Activated CD8-positive, alpha-beta T cell treated with anti-CD3 and anti-CD28 coated beads for 36 hours (primary cell): ENCODE data around the gene BFSP1. TPM values are rescaled to one million over a fixed set of nuclear protein-coding genes. Genes with fewer than 3 reads are reported as not detected.

Source experiments
- ATAC-seq: fragments of 200-7000 bp; cut with Tn5 transposase; one replicate; pipeline ENCODE4 v1.10.0; 2021; ENCODE audit warnings: mild to moderate bottlenecking, moderate library complexity
- CTCF ChIA-PET: fragments of 350-600 bp; sonication (Branson Sonifier 250); formaldehyde crosslinking; loops from one replicate; lab custom pipeline; 2021; ENCODE audit warnings: antibody characterized with exemption; lab: Charles Lee
- POLR2A ChIA-PET: fragments of 350-600 bp; sonication (Branson Sonifier 250); formaldehyde crosslinking; loops from one replicate; lab custom pipeline; 2021; ENCODE audit warnings: antibody characterized with exemption; lab: Charles Lee
- DNase-seq: peaks from one replicate; pipeline ENCODE4 v3.0.0-alpha.2; 2020
- H3K27ac Mint-ChIP-seq: one replicate; pipeline ENCODE4 v1.8.0; 2021; ENCODE audit warnings: mild to moderate bottlenecking, mixed read lengths
- H3K27me3 Mint-ChIP-seq: one replicate; pipeline ENCODE4 v1.8.0; 2021; ENCODE audit warnings: mixed read lengths
- H3K36me3 Mint-ChIP-seq: one replicate; pipeline ENCODE4 v1.8.0; 2021; ENCODE audit warnings: low read depth, mixed read lengths
- H3K4me1 Mint-ChIP-seq: one replicate; pipeline ENCODE4 v1.8.0; 2021; ENCODE audit warnings: low read depth, mixed read lengths
- H3K4me3 Mint-ChIP-seq: one replicate; pipeline ENCODE4 v1.8.0; 2021; ENCODE audit warnings: mild to moderate bottlenecking, moderate library complexity, mixed read lengths
- H3K9me3 Mint-ChIP-seq: one replicate; pipeline ENCODE4 v1.8.0; 2021; ENCODE audit warnings: mixed read lengths
- intact Hi-C: fragments of 100-400 bp; cut with micrococcal nuclease; formaldehyde crosslinking; loops from one replicate; pipeline ENCODE4 v1.10.0; 2022
- total RNA-seq, 2 experiments: library from RNA; stranded (reverse); gene quantifications; one replicate each; pipeline ENCODE4 v1.2.3, GENCODE V29; 2021
- TF ChIP-seq, protein P1 (sequence below): fragments of 200-600 bp; IDR thresholded peaks from one replicate; pipeline ENCODE4 v1.8.0; 2022; ENCODE audit warnings: antibody characterized with exemption, mild to moderate bottlenecking

Gene BFSP1
- total RNA-seq, 2 experiments from 2014 or later: 0.18 TPM

GRCh38 chr20:17445543-17445942, 85.6 kb downstream of the BFSP1 start:
- no peak for ATAC-seq
- ChIA-PET CTCF (no interaction called here), POLR2A (no interaction called here)
- no peaks in the 10 kb centered on the region for H3K9me3 Mint-ChIP-seq
- TF ChIP-seq, protein P1, sequence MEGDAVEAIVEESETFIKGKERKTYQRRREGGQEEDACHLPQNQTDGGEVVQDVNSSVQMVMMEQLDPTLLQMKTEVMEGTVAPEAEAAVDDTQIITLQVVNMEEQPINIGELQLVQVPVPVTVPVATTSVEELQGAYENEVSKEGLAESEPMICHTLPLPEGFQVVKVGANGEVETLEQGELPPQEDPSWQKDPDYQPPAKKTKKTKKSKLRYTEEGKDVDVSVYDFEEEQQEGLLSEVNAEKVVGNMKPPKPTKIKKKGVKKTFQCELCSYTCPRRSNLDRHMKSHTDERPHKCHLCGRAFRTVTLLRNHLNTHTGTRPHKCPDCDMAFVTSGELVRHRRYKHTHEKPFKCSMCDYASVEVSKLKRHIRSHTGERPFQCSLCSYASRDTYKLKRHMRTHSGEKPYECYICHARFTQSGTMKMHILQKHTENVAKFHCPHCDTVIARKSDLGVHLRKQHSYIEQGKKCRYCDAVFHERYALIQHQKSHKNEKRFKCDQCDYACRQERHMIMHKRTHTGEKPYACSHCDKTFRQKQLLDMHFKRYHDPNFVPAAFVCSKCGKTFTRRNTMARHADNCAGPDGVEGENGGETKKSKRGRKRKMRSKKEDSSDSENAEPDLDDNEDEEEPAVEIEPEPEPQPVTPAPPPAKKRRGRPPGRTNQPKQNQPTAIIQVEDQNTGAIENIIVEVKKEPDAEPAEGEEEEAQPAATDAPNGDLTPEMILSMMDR: no peak
- no peak overlapping the region for H3K4me3 Mint-ChIP-seq
- no peak for DNase-seq
- no peaks in the 10 kb centered on the region for H3K36me3 Mint-ChIP-seq
- no peak overlapping the region for H3K27ac Mint-ChIP-seq
- intact Hi-C loops: no loop called here
- peaks cover 10% of the 10 kb centered on the region for H3K27me3 Mint-ChIP-seq
- no peaks in the 10 kb centered on the region for H3K4me1 Mint-ChIP-seq

GRCh38 chr20:17444091-17444490, 87.1 kb downstream of the BFSP1 start:
- Mint-ChIP-seq H3K4me1 (no peaks in the 10 kb centered on the region), H3K36me3 (no peaks in the 10 kb centered on the region), H3K27me3 (peaks cover 10% of the 10 kb centered on the region), H3K4me3 (no peak overlapping the region), H3K27ac (no peak overlapping the region), H3K9me3 (no peaks in the 10 kb centered on the region)
- CTCF ChIA-PET: no interaction called here
- DNase-seq (no peak), ATAC-seq (no peak)
- POLR2A ChIA-PET: no interaction called here
- TF ChIP-seq, protein P1: no peak
- intact Hi-C loops: no loop called here

Other genes starting within 250 kb of the BFSP1 start
- gene DSTN, start 38.7 kb upstream of the BFSP1 start, total RNA-seq: 10 to 100 TPM; 55.5 to 56.4 TPM
- 10 to 100 TPM; 35.2 to 35.9 TPM for gene RRBP1, start 150.9 kb upstream of the BFSP1 start, total RNA-seq
- not detected for gene BANF2, start 168.6 kb upstream of the BFSP1 start, total RNA-seq